LNCaP clone FGC (cell line): ENCODE results near the gene FAM221B.

Source experiments
- DNase-seq: peaks from one replicate; pipeline ENCODE4 v3.0.0-alpha.2; 2011; ENCODE audit warnings: low read depth
- H3K4me3 ChIP-seq: 2 replicates; pipeline ENCODE4 v1.5.1; 2011; ENCODE audit warnings: mild to moderate bottlenecking, low read depth, low read length, control low read depth
- CTCF ChIP-seq: IDR thresholded peaks from 2 replicates; pipeline ENCODE4 v1.5.1; 2012; ENCODE audit warnings: mild to moderate bottlenecking; ENCODE audit not compliant: control insufficient read depth, insufficient read depth; ENCODE audit errors: extremely low read depth

FAM221B gene

DNA sequence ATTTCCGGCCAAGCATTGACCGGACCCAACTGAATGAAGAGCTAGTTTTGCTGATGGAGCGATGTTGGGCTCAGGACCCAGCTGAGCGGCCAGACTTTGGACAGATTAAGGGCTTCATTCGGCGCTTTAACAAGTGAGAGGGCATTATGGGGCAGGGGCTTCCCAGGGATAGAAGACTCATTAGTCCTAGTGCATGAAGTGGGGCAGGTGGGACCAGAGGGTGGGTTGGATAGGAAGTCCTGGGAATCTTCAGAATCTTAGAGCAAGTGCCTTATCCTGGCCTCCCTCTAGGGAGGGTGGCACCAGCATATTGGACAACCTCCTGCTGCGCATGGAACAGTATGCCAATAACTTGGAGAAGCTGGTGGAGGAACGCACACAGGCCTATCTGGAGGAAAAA, 22.4 kb downstream of the FAM221B start:
- no peak for DNase-seq
- TF ChIP-seq CTCF = no peak
- H3K4me3 ChIP-seq = no peak overlapping the region

DNA sequence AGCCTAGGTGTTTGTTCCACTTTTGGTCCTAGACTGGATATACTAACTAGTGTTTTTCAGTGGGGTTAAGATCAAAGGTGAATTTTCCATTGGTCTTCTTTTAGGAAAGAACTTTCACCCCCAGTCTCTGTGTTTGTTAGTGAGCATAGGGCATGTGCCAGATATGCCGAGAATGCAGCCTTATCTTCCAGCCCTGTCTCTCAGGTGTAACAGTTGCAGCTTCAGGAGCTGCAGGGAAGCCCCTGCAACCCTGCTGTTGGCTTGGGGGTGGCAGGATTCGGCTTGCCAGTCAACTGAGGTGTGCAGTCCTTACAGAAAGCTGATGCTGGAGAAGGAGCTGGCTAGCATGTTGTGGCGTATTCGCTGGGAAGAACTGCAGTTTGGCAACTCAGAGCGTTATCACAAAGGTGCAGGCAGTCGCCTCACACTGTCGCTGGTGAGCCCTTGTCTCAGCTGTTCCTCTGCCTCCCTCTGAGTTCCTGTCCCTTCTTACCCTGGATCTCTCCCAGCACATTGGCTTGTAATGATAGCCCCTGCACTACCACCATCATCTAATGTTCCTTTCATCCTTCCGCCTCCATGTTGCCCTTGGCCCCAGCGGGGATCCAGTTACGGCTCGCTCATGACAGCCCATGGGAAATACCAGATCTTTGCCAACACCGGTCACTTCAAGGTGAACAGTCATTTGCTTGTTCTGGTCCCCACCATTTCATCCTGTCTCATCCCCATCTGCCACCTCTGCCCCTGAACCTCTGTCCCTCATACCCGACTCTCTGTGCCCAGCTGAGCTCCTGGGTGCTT, 27.0 kb downstream of the FAM221B start:
- no peak for TF ChIP-seq CTCF
- H3K4me3 ChIP-seq = no peak overlapping the region
- no peak for DNase-seq

- TF ChIP-seq CTCF = no peak
- no peak overlapping the region for H3K4me3 ChIP-seq
Measured at GRCh38 chr9:35800530-35800929, 28.0 kb downstream of the FAM221B start.

DNA sequence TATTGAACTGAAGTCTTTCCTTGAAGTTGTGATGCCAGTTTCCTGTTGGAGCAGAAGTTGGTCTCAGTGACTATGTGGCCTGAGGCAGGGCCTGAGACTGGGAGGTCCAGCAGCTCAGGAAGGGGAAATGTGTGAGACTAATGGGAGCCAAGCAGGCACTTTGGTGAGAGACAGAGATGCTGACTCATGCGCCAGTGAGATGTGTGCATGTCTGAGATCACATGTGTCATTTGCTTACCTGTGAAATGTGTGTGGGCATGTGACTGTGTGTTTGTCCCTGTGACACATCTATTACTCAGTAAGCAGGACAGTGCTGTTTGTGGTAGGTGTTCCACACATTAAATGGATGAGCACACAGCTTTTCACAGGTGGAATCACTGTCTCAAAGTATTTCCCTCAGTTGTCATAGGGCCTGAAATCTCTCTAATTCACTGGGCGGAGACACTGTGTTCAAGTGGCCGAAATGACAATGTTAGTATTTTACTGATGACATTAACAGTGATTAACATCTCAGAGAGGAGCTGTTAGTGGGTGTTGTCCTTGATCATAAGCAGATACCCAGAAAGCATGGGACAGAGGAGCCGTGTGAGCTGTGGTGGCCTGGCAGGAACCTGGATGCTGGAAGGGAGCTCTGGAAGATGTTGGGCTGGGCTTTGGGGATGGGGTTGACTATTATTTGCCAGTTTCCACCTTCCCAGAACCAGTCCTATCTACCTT, 29.7 kb downstream of the FAM221B start:
- no peak overlapping the region for H3K4me3 ChIP-seq
- TF ChIP-seq CTCF = no peak
- DNase-seq = no peak

More at GRCh38 chr9:35800530-35800929, 28.0 kb downstream of the FAM221B start:
- no peak for DNase-seq

DNA sequence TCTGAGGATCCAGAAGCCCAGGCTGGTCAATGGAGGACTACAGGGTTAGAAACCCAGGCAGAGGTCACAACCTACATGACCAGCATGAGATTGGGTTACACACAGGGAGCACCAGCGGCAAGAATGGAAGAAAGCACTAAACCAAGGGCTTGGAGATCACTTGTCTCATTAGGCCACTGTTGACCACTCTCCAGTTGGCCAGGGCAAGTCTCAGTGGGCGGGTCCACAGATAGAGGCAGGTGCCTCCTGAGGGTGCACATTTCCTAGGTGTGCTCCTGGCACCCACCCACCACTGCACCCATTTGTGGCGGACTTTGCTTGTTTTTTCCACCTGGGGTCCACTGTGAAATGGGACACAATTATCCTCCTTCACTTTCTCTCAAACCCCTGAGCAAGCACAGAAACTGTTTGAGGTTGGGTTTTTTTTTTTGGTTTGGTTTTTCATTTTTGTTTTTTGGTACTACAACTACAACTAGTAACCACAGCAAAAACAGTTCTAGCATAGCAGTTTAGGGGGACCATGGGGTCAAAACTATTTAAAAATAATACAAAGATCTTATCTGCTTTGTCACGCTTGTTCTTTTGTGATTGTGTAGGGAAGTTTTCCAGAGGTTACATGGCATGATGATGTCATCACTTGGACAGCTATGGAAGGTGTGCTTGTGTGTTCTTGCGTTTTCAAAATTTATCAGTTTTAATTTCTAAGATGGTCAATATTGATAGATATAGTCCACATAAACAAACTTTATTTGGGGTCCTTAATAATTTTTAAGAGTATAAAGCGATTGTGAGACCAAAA, 31.0 kb downstream of the FAM221B start:
- no peak overlapping the region for H3K4me3 ChIP-seq
- no peak for TF ChIP-seq CTCF
- no peak for DNase-seq

- TF ChIP-seq CTCF = no peak
- no peak overlapping the region for H3K4me3 ChIP-seq
- no peak for DNase-seq
Measured at GRCh38 chr9:35795695-35796094, 32.8 kb downstream of the FAM221B start.
